ENCODE measurements around the gene HNRNPLL.
A peak's percentile ranks its signal among the peaks of the same experiment; 100 is the strongest.

The HNRNPLL gene

DNA sequence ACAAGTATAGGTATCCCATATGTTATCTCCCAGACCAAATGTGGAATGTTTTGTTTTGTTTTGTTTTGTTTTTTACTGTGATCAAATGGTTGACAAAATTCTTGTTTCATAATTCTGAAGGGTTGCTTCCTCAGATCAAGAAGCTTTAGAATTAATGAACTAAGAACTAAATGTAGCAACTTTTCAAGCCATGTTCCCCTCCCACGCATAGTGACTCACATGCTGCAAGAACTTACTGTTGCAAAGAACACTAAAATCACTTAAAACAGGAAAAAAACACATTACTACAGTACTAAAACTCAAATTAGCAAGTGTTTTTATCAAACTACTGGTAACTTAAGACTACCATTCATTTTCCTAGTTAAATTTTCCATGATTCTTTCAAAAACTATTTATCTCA lies 30.6 kb downstream of the HNRNPLL start:
- no peak for DNase-seq (ENCODE audit: low read depth)
- H3K4me3 ChIP-seq (ENCODE audit: low read depth, low read length), result no peak overlapping the region
- TF ChIP-seq, protein P1, sequence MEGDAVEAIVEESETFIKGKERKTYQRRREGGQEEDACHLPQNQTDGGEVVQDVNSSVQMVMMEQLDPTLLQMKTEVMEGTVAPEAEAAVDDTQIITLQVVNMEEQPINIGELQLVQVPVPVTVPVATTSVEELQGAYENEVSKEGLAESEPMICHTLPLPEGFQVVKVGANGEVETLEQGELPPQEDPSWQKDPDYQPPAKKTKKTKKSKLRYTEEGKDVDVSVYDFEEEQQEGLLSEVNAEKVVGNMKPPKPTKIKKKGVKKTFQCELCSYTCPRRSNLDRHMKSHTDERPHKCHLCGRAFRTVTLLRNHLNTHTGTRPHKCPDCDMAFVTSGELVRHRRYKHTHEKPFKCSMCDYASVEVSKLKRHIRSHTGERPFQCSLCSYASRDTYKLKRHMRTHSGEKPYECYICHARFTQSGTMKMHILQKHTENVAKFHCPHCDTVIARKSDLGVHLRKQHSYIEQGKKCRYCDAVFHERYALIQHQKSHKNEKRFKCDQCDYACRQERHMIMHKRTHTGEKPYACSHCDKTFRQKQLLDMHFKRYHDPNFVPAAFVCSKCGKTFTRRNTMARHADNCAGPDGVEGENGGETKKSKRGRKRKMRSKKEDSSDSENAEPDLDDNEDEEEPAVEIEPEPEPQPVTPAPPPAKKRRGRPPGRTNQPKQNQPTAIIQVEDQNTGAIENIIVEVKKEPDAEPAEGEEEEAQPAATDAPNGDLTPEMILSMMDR (IDR thresholded peaks at IDR 0.05; ENCODE audit: low read depth, low read length, missing control alignments), result no peak

DNA sequence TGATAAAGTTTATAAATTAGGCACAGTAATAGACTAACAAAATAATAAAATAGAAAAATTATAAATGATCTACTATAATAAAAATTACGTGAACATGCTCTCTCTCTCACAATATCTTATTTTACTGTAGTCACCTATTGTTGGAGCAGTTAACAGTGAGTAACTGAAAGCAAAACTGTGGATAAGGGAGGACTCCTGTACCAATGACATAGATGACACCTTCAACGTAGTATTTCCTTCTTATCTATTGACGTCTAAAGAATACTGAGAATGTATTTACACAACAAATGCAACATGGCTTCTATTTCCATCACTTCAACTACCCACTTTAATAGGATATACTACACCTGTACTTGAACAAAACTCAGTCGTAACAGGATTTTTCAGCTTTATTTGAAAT lies 31.5 kb downstream of the HNRNPLL start:
- TF ChIP-seq, protein P1 (IDR thresholded peaks at IDR 0.05; ENCODE audit: low read depth, low read length, missing control alignments), result no peak
- no peak overlapping the region for H3K4me3 ChIP-seq (ENCODE audit: low read depth, low read length)
- DNase-seq (ENCODE audit: low read depth), result no peak

DNA sequence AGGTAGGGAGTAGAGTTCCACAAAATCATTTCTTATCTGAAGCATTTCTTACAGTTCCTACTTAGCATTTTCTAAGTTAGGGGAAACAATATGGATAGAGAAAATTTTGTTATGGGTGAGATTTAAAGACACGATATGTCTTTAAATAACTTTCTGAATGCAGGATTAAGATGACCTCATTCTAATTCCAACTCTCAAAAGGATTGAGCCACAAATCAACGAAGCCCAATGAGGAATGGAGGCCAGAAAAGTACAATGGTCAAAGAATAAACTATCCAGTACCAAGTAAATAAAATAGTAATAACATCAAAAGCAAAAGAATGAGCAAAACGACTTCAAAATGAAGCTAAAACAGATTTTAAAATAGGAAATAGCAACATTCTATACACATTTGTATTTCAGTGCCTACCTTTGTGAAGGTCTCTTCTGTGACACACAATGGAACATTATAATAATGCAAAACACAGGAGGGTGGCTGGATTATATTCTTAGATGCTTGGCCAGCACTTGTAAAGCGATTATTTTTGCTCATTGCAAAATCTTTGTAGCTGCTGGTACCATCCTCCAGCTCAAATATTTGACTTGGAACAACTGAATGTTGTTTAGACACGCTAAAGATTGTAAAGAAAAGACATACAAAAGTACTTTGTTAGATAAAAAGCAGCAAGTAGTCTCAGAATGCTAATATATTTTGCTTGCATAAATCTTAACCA lies 33.8 kb downstream of the HNRNPLL start:
- TF ChIP-seq, protein P1 (IDR thresholded peaks at IDR 0.05; ENCODE audit: low read depth, low read length, missing control alignments), result no peak

DNA sequence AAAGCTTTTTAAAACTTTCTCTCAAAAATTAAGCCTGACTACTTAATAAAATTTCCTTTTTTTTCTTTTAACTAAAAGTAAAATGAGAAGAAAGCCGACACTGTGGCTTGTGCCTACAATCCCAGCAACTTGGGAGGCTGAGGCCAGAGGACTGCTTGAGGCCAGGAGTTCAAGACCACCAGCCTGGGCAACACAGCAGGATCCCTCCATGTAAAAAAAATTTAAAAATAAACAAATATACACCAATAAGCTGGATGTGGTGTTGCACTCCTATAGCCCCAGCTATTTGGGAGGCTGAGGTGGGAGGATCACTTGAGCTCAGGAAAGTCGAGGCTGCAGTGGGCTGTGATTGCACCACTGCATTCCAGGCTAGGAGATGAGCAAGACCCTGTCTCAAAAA lies 37.4 kb downstream of the HNRNPLL start:
- TF ChIP-seq, protein P1 (IDR thresholded peaks at IDR 0.05; ENCODE audit: low read depth, low read length, missing control alignments), result no peak
- no peak overlapping the region for H3K4me3 ChIP-seq (ENCODE audit: low read depth, low read length)
- DNase-seq (ENCODE audit: low read depth), result no peak

More for the DNA sequence above, 33.8 kb downstream of the HNRNPLL start:
- no peak for DNase-seq (ENCODE audit: low read depth)
- H3K4me3 ChIP-seq (ENCODE audit: low read depth, low read length), result no peak overlapping the region

DNA sequence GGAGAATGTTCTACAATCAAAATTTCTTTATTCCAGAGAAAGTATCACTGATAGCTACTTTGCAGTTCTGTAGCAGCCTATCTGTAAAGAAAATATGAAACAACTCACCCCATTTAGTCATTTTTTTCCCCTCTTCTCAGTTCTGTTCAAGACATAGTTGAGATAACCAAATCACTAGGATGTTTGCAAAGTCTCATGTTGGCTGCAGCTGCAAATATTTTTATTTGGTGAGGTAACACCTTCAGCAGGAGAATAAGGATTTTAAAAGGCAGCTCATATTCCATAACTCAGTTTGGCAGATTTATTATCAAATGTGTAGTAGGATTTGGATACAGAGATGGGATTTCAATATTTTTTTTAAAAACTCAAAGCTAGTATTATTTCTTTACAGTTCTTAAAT lies 41.0 kb downstream of the HNRNPLL start:
- H3K4me3 ChIP-seq (ENCODE audit: low read depth, low read length), result no peak overlapping the region
- TF ChIP-seq, protein P1 (IDR thresholded peaks at IDR 0.05; ENCODE audit: low read depth, low read length, missing control alignments), result no peak
- no peak for DNase-seq (ENCODE audit: low read depth)

DNA sequence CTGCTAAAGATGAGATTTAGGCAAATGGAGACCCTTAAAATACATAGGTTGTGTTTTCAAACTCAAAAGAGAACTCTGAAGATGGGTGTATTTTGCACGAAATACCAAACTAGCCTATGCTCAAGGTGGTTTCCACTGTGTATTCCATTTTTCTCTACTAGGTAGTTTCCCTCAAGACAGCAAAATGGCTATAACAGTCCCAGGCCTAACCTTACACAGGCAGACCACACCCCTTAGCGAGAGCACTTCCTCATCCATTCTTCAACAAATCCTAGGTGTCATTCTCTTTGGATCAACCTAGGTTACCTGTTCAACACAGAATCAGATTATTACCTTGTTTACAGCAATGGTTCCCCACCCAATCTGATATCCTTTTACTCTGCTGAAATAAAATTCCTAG lies 42.6 kb downstream of the HNRNPLL start:
- TF ChIP-seq, protein P1 (IDR thresholded peaks at IDR 0.05; ENCODE audit: low read depth, low read length, missing control alignments), result no peak
- no peak overlapping the region for H3K4me3 ChIP-seq (ENCODE audit: low read depth, low read length)
- DNase-seq (ENCODE audit: low read depth), result peak; percentile 25

DNA sequence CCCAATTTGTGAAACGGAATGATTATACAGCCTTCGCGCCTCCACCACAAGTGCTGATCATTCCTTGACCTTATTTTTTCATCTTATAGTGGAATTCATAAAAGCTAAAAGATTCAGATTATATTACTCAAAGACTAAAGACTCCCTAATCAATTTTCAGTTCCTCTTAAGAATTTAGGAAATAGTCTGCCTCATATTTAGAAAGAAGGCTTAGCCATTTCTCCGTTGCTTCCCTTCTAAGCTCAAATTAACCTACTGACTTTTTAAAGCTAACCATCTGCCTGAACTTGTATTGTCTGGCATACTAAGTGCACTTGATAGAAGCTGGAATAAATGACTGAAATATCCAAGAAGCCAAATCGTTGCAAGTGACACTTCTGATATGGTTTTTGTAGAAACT lies 44.7 kb downstream of the HNRNPLL start:
- DNase-seq (ENCODE audit: low read depth), result no peak
- H3K4me3 ChIP-seq (ENCODE audit: low read depth, low read length), result no peak overlapping the region
- TF ChIP-seq, protein P1 (IDR thresholded peaks at IDR 0.05; ENCODE audit: low read depth, low read length, missing control alignments), result no peak
